ENCODE measurements around the gene F8.

- no peak for TF ChIP-seq ZNF274 (IDR thresholded peaks at IDR 0.05; ENCODE audit: low read depth, low read length)
- no peak for TF ChIP-seq YY1 (IDR thresholded peaks at IDR 0.05; ENCODE audit: insufficient read depth, insufficient read length)
- no peak for TF ChIP-seq SUZ12 (IDR thresholded peaks at IDR 0.05; ENCODE audit: extremely low read depth, insufficient read depth, insufficient read length)
Observed at GRCh38 chrX:155031657-155032056, 9.1 kb upstream of the F8 start.

Measured in NT2/D1 (cell line).